C4-2B (cell line): Measurements from ENCODE around the gene CPNE7.

Experiments
- H3K27ac ChIP-seq: fragments of 450-650 bp; 2 replicates; pipeline ENCODE4 v1.5.1; 2017
- CTCF ChIP-seq: fragments of 450-650 bp; conservative IDR thresholded peaks from 2 replicates; pipeline ENCODE4 v1.5.1; 2017; ENCODE audit warnings: mild to moderate bottlenecking
- ZFX ChIP-seq: fragments of 450-650 bp; IDR thresholded peaks from 2 replicates; pipeline ENCODE4 v1.6.1; 2017

CPNE7 gene

GRCh38 chr16:89604764-89605163 lies 29.2 kb downstream of the CPNE7 start:
- no peak overlapping the region for H3K27ac ChIP-seq

GRCh38 chr16:89605186-89605970 lies 29.8 kb downstream of the CPNE7 start:
- H3K27ac ChIP-seq = no peak overlapping the region
- TF ChIP-seq ZFX (no peak), CTCF (no peak)

More at GRCh38 chr16:89604764-89605163, 29.2 kb downstream of the CPNE7 start:
- no peak for TF ChIP-seq ZFX
- no peak for TF ChIP-seq CTCF

- H3K27ac ChIP-seq = no peak overlapping the region
- TF ChIP-seq CTCF = no peak
- TF ChIP-seq ZFX = no peak
Observed at GRCh38 chr16:89606006-89606405, 30.4 kb downstream of the CPNE7 start.

GRCh38 chr16:89607453-89607852 lies 31.9 kb downstream of the CPNE7 start:
- H3K27ac ChIP-seq = no peak overlapping the region
- TF ChIP-seq ZFX = no peak
- no peak for TF ChIP-seq CTCF

- no peak for TF ChIP-seq ZFX
- no peak for TF ChIP-seq CTCF
- H3K27ac ChIP-seq = no peak overlapping the region; the same call in 1 of the 2 replicates
Observed at GRCh38 chr16:89607937-89608740, 32.6 kb downstream of the CPNE7 start.

GRCh38 chr16:89610108-89610453 lies 34.5 kb downstream of the CPNE7 start:
- TF ChIP-seq ZFX (no peak), CTCF (no peak)
- H3K27ac ChIP-seq = no peak overlapping the region

GRCh38 chr16:89612415-89613166 lies 37.0 kb downstream of the CPNE7 start:
- H3K27ac ChIP-seq = no peak overlapping the region
- no peak for TF ChIP-seq CTCF
- no peak for TF ChIP-seq ZFX
